HG03432 (cell line): ENCODE results near the gene MORC1.

Experiments
- ATAC-seq: cut with Tn5 transposase; IDR thresholded peaks from one replicate; pipeline ENCODE4 v1.9.1; 2021; ENCODE audit warnings: mild to moderate bottlenecking, moderate library complexity; ENCODE audit not compliant: unreplicated experiment

MORC1 gene

DNA sequence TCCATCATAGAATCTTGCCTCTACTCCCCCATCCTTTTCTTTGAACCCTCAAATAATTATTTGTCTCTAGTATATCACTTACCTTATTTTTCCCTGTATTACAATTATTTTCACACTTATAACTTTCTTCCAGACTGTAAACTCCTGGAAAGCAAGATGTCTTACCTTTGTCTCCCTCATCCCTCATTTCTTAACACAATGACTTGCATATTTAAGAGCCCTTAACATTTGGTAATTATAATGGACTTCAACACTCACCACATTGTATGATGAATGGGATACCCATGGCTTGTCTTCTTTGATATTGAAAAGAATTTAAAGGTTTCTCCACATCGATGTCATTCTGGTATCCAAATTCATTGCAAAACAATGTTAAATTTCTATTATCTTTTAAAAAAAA is 82.9 kb downstream of the MORC1 start:
- ATAC-seq: no peak

DNA sequence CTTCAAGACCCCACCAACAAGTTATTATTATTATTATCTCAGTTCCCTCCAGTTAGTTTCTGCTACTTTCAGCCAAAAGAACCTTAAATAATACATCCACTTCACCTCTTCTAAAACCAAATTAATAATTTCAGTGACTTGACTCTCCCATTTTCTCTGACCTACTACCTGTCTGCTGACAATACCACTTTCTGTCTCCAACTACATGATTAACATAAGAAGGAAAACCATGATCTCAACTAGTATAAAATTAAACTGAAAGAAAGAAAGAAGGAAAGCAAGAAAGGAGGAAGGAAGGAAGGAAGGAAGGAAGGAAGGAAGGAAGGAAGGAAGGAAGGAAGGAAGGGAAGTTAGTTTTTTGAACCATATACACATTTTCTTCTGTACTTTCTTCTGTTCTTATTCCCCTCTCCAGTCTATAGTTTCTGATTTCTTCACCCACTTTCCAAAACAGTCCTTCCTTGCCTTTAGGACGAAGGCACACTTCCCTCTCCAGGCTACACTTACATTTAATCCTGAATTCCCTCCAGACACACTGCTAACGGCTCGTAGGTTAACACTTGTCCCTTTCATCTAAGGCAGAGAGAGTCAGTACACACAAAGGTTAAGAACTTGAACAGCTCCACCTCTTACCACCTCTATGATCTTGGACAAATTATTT is 84.8 kb downstream of the MORC1 start:
- ATAC-seq: no peak

- no peak for ATAC-seq
Observed at GRCh38 chr3:109028753-109029152, 89.2 kb downstream of the MORC1 start.

GRCh38 chr3:109026821-109027220 is 91.1 kb downstream of the MORC1 start:
- ATAC-seq: no peak

GRCh38 chr3:109025896-109026295 is 92.0 kb downstream of the MORC1 start:
- ATAC-seq: no peak

GRCh38 chr3:109023656-109024254 is 94.2 kb downstream of the MORC1 start:
- peak; percentile 87 for ATAC-seq

GRCh38 chr3:109023167-109023566 is 94.8 kb downstream of the MORC1 start:
- ATAC-seq: no peak

DNA sequence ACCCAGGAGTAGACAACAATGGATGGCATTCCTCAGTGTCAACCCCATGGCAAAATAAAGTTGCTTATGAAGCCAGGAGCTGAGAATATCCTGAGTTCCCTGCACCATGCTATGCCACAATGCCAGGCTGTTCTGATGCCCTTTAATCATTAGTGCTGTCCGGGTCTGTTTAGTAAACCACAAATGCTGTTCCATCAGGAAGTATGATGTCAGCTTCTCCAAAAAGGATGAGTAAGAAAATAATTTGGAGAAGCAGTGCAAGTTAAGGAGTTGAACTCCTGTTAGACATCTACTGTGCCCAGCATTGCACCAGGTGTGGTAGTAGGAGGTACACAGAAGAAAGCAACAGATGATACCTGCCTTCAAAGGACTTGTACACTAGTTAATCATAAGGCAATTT is 96.4 kb downstream of the MORC1 start:
- ATAC-seq: no peak

DNA sequence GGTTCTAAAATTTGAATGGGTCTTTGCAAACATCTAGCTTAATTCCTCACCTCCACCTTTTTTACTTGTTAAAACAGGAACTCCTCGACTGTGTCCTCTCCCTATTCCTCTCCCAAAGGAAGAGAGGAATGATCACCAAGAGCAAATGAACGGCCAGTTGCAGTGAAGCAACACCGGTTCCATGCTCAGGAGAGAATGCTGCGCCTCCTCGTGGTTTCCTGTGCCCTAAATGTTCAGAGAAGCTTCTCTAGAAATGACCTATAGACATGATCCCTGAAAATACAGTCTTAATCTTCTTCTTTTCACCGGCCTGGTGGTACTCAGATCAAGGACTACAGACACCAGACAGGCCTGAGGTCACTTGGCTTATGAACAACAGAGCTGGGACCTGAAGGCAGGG is 99.1 kb downstream of the MORC1 start:
- ATAC-seq: no peak

GRCh38 chr3:109005443-109005842 is 112.5 kb downstream of the MORC1 start:
- ATAC-seq: no peak

GRCh38 chr3:108998436-108998835 is 119.5 kb downstream of the MORC1 start:
- ATAC-seq: no peak

DNA sequence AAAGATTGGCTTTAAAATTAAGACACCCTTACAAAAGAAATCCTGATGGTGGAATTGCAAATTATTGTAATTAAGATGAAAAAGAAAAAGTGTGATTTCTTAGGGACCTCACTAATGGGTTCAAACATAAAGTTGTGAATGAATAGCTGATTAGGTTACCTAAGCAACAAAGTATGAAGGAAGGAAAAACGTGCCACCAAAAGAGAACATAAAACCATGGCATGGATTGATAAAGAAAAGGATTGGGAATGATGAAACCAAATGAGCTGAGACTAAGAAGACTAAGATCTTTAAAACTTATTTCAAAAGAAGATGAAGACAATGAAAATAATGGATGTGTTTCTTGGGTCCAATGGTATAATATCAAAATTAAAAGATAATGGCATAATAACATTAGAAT is 132.1 kb downstream of the MORC1 start:
- ATAC-seq: no peak

- no peak for ATAC-seq
Observed at GRCh38 chr3:108983051-108983450, 134.9 kb downstream of the MORC1 start.

GRCh38 chr3:108976058-108976457 is 141.9 kb downstream of the MORC1 start:
- no peak for ATAC-seq

GRCh38 chr3:108973019-108973418 is 144.9 kb downstream of the MORC1 start:
- no peak for ATAC-seq

DNA sequence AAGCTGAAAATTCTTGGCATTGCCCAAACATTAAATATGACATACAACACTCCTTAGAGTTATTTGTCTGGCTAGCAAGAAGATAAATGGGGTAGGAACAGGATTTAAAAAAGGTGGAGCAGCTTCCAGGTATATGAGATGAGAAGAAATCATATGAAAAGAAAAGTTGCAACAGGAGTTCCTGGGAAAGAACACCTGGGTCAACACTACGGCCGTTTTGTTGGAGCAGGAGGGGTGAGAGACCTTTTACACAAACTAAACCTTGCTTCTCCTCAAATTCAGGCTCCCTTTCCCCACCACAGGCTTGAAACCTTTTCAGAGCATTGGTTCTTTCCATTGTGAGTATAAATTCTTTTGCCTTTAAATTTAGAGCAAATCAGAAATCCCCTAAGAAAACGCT is 145.5 kb downstream of the MORC1 start:
- no peak for ATAC-seq

GRCh38 chr3:108970561-108970960 is 147.4 kb downstream of the MORC1 start:
- no peak for ATAC-seq

DNA sequence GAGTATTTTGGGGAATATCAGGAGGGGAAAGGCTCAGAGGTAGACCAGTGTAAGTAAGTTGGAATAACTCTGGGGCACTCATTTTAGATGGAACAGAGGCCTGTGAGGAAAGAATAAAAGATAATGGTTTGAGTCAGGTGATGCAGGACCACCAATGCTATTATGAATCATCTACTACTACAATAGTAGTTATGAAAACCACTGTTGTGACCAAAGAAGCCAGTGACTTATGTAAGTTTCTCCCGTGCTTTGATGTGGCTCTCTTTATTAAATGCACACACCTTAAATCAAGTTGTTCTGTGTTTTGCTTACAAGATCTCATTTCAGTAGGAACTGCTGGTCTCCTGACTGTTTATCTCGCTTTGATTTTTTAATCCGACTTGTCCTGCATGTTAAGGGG is 151.2 kb downstream of the MORC1 start:
- ATAC-seq: no peak

DNA sequence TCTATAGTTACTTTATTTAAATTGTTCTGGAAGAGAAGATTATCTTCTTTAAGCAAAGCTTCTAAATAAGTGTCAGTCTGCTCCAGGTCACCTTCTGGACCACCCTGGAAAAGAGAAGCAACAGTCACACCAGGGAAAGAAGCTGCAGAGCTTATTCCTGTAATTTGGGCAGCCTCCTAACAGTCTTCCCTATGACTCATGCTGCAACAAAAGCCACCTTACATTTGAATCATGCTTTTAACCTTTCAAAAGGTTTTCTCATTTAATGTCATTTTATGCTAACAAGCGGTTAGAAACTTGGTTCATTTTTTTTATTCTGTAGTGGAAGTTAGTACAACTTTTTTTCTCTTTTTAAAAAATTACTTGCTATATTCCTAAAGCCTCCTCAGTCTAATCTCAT is 158.9 kb downstream of the MORC1 start:
- ATAC-seq: no peak

- no peak for ATAC-seq
Observed at GRCh38 chr3:108953700-108954099, 164.2 kb downstream of the MORC1 start, which contains the start of gene GUCA1C. TSS of gene GUCA1C (minus strand) at chr3:108953879. CDS start at chr3:108953762, 117 bp downstream.

- no peak for ATAC-seq
Observed at GRCh38 chr3:108953210-108953609, 164.7 kb downstream of the MORC1 start.

DNA sequence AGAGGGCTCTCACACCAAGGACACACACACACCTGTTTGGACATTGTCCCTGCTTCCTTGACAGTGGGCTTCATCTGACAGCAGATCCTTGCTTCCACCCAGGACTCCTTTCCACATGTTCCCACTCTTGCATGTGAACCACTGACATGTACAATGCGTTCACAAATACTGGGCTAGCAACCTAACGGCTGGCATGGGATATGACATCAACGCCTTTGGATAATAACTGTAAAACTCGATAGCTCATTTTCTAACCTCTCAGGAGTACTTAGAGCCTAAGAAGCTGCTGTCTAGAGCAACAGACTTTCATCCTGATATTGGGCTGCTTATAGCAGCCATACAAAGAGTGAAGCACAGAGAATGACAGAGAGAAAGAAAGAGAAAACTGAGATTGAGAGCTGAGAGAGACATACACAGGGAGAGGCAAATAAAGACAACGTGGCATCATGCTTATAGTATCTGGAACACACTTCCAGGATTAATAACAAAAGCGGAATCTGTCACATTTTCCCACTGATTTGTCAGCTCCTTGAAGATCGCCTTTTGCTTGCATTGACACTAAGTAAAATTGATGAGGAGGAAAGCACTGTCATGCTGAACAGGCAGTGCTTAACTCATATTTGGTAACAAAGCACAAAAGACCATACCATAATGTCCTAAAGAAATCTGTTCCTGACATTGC is 166.0 kb downstream of the MORC1 start:
- no peak for ATAC-seq
